D721Med (cell line): ENCODE data around the gene TIGD2.
"Not testable (repeated sequence)": the region's sequence is repeated elsewhere in the genome, so short reads cannot be mapped to it uniquely, and the experiment has no call there.

ENCODE experiments used
- DNase-seq: peaks from one replicate; pipeline ENCODE4 v3.0.0; 2011; ENCODE audit warnings: low spot score; ENCODE audit not compliant: insufficient read length
- FAIRE-seq: peaks from 2 replicates; lab custom pipeline; 2011; peaks lifted over from hg19 to GRCh38; lab: Jason Lieb, UNC
- TF ChIP-seq, protein P1 (sequence below): IDR thresholded peaks from 2 replicates; pipeline ENCODE4 v1.5.1; 2012; ENCODE audit warnings: mild to moderate bottlenecking, control low read depth; ENCODE audit not compliant: insufficient read depth; ENCODE audit errors: missing control alignments

Gene TIGD2

DNA sequence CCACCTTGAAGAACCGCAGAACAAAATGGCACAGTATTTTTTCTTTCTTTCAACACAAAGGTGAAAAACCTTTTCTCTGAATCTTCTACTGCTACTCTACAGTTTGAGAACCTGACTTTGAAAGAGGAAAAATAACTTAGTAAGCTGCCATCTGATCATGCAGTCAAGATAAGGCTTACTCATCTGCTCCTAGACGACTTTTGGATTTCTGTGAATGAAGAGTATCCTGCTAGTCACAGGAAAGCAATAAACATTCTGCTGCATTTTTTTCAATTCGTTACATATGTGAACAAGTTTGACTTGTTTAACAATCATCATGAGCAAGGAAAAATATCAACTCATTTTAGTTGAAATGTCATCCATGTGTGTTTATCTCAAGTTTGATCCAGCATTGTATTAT lies 25.2 kb downstream of the TIGD2 start:
- DNase-seq (no peak), FAIRE-seq (peak; percentile 41)
- TF ChIP-seq, protein P1, sequence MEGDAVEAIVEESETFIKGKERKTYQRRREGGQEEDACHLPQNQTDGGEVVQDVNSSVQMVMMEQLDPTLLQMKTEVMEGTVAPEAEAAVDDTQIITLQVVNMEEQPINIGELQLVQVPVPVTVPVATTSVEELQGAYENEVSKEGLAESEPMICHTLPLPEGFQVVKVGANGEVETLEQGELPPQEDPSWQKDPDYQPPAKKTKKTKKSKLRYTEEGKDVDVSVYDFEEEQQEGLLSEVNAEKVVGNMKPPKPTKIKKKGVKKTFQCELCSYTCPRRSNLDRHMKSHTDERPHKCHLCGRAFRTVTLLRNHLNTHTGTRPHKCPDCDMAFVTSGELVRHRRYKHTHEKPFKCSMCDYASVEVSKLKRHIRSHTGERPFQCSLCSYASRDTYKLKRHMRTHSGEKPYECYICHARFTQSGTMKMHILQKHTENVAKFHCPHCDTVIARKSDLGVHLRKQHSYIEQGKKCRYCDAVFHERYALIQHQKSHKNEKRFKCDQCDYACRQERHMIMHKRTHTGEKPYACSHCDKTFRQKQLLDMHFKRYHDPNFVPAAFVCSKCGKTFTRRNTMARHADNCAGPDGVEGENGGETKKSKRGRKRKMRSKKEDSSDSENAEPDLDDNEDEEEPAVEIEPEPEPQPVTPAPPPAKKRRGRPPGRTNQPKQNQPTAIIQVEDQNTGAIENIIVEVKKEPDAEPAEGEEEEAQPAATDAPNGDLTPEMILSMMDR, result no peak

DNA sequence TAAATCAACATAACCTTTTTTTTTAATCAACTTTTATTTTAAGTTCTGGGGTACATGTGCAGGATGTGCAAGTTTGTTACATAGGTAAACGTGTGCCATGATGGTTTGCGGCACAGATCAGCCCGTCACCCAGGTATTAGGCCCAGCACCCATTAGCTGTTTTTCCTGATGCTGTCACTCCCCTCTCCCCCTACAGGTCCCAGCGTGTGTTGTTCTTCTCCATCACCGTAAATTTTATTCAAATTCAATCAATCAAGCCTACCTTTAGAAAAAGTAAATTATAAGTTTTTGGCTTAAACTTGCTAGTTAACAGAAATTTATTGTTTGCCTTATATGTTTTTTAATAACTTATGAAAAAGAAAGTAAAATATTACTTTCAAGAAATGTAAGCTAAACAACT lies 25.9 kb downstream of the TIGD2 start:
- DNase-seq (no peak), FAIRE-seq (no peak)
- TF ChIP-seq, protein P1, result no peak

DNA sequence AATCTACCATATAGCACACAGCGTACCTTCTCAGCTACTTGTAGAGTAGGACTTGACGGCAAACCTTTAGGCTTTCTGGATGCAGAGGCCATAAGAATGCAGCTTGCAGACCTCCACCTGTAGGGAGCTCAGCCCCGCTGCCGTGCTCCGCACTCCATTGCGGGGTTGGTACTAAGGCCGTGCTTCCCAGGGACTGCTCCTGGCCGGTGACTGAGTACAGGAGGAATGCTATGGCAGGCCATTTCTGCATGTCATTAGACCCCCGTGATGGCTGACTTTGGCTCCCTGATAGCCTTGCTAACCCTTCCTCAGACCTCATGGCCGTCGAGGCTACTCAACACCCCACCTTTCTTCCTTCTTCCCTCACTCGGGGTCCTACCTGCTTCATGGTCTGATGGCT lies 26.4 kb downstream of the TIGD2 start:
- TF ChIP-seq, protein P1, result no peak
- DNase-seq, result no peak
- FAIRE-seq, result no peak

DNA sequence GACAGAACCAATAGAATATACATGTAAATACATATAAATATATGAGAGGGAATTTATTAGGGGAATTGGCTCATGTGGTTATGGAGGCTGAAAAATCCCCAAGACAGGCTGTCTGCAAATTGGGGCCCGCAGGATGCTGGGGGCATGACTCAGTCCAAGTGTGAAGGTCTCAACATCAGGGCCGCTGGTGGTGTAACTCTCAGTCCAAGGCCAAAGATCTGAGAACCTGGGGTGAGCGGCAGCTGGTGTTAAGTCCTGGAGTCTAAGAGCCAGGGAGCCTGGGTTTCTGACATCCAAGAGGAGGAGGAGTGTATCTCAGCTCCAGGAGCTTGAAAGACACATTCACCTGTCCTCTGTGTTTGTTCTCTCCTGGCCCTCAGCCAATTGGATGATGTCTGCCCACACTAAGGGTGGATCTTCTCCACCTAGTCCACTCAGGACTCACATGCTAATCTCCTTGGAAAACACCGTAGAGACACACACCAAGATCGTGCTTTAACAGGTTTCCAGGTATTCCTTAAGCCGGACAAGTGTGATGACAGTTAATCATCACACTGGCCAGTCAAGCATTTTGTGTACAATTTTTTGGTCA lies 28.9 kb downstream of the TIGD2 start:
- TF ChIP-seq, protein P1, result no peak
- no peak for FAIRE-seq
- no peak for DNase-seq

DNA sequence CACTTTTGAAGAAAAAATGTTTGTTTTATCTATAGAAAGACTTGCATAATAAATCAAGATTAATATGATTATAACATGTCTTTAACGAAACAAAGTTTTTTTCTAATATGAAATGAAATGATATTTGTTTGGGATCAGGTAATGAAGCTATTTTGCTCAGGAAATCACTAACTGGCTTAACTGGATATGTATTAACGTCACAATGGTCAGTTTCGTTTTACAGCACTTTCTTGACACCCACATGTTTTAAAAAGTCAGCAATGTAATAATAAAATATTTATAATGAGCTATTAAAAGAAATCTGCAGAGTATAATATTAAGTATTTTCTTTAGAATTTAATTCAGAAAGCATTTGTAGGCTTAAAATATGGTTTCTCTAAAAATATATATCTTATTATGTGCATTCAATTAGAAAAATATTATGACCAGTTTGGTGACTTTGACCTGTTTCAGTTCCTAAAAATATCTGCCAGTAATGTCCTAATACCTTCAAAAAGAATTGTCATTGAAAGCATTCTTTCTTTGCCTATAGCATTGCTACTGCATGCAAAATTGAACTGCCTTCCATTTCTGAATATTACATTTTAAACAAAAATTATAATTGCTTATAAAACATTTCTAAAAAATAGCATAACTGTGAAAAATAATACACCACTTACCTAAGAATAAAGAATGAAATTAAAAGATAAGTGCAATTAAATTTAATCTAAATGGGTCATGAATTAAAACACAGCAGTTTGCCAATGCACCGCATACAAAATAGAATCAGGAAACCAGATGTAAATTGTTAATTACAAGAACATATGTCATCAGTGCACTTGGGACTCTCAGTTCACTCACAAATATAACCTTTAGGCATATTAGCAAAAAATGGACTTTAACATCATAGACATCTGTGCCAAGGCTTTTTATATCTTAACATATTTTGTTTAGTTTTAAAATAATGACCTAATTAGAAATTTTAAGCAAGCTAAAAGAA lies 31.6 kb downstream of the TIGD2 start:
- TF ChIP-seq, protein P1, result no peak
- DNase-seq (no peak), FAIRE-seq (no peak)

DNA sequence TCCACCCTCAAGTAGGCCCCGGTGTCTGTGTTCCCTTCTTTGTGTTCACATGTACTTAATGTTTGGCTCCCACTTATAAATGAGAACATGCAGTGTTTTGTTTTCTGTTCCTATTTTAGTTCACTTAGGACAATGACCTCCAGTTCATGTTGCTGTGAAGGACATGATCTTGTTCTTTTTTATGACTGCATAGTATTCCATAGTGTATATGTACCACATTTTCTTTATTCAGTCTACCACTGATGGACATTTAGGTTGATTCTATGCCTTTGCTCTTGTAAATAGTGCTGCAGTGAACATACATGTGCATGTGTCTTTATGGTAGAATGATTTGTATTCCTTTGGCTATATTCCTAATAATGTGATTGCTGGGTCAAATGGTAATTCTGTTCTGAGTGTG lies 33.3 kb downstream of the TIGD2 start:
- DNase-seq, FAIRE-seq: not testable (repeated sequence)

DNA sequence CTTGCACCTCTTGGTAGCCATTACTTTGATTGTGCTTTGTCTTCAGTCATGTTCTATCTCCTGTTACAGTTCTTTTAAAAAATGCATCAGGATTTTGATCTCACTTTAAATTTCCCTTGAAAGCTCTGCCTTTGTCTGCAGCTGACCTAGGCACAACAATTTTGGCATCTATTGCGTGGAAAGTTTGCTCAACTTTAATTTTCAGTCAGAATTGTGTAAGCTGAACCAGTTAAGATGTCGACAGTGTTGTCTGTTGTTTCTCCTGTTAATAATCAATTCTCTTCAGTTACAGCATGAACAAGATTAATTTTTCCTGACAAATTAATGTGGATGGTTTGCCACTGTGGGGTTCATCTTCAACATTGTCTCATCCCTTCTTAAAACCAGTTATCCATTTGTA lies 34.9 kb downstream of the TIGD2 start:
- DNase-seq (no peak), FAIRE-seq (no peak)
- TF ChIP-seq, protein P1, result no peak
